HepG2 (cell line): ENCODE measurements around the gene FBXO41. TPM values are rescaled to one million over a fixed set of nuclear protein-coding genes. Genes with fewer than 3 reads are reported as not detected.

Source experiments
- ARID2 ChIP-seq: sonication (generic); formaldehyde crosslinking; IDR thresholded peaks from 2 replicates; pipeline ENCODE4 v1.8.1; 2022; ENCODE audit warnings: mild to moderate bottlenecking, missing genetic modification reagents, borderline replicate concordance
- CHD2 ChIP-seq: IDR thresholded peaks from 2 replicates; pipeline ENCODE4 v1.6.1; 2011; ENCODE audit warnings: low read depth, low read length, improper control_type of control experiment
- EED ChIP-seq: sonication (generic); formaldehyde crosslinking; IDR thresholded peaks from 2 replicates; pipeline ENCODE4 v1.5.0; 2020; ENCODE audit warnings: mild to moderate bottlenecking, missing genetic modification reagents
- ESRRA ChIP-seq: sonication (generic); formaldehyde crosslinking; IDR thresholded peaks from 2 replicates; pipeline ENCODE4 v1.5.1; 2020; ENCODE audit warnings: mild to moderate bottlenecking, low read depth, missing genetic modification reagents
- HCFC1 ChIP-seq: fragments of 150-350 bp; IDR thresholded peaks from 2 replicates; pipeline ENCODE4 v1.6.1; 2014; ENCODE audit warnings: low read depth, low read length
- NFAT5 ChIP-seq: sonication (generic); formaldehyde crosslinking; IDR thresholded peaks from 2 replicates; pipeline ENCODE4 v1.4.0; 2020; ENCODE audit warnings: missing genetic modification reagents
- NFKBIZ ChIP-seq: IDR thresholded peaks from 2 replicates; pipeline ENCODE4 v1.6.1; 2018; ENCODE audit warnings: missing genetic modification reagents, missing compliant biosample characterization
- NR2C2 ChIP-seq: sonication (generic); formaldehyde crosslinking; IDR thresholded peaks from 2 replicates; pipeline ENCODE4 v1.4.0; 2020; ENCODE audit warnings: missing genetic modification reagents, mild to moderate bottlenecking, moderate library complexity, borderline replicate concordance
- PCBP2 ChIP-seq: fragments of 200-400 bp; formaldehyde crosslinking; optimal IDR thresholded peaks from 2 replicates; pipeline ENCODE3; 2018; ENCODE audit warnings: low read length, low read depth; ENCODE audit not compliant: poor library complexity, severe bottlenecking
- SP4 ChIP-seq: sonication (generic); formaldehyde crosslinking; IDR thresholded peaks from 2 replicates; pipeline ENCODE4 v1.8.1; 2023; ENCODE audit warnings: mild to moderate bottlenecking, missing genetic modification reagents
- TGIF2 ChIP-seq: IDR thresholded peaks from 2 replicates; pipeline ENCODE4 v1.6.1; 2016; ENCODE audit warnings: control low read depth, missing compliant biosample characterization
- ZBTB26 ChIP-seq: IDR thresholded peaks from 2 replicates; pipeline ENCODE4 v1.6.1; 2016; ENCODE audit warnings: missing compliant biosample characterization, missing genetic modification reagents, borderline replicate concordance
- ZNF333 ChIP-seq: sonication (generic); formaldehyde crosslinking; IDR thresholded peaks from 2 replicates; pipeline ENCODE4 v1.4.0; 2020; ENCODE audit warnings: mild to moderate bottlenecking, missing genetic modification reagents, borderline replicate concordance
- ZNF513 ChIP-seq: sonication (generic); formaldehyde crosslinking; conservative IDR thresholded peaks from 2 replicates; pipeline ENCODE4 v1.5.0; 2020; ENCODE audit warnings: missing genetic modification reagents
- ZNF747 ChIP-seq: sonication (generic); formaldehyde crosslinking; IDR thresholded peaks from 2 replicates; pipeline ENCODE4 v1.8.1; 2023; ENCODE audit warnings: missing genetic modification reagents, mild to moderate bottlenecking, borderline replicate concordance
- polyA plus RNA-seq, 8 experiments: library from polyadenylated mRNA; depleted of rRNA in 3 of 8; stranded (reverse) in 7 of 8; unstranded in 1 of 8; fragments of >200 nt; fragmentation: Illumina TruSeq in 4 of 8; extraction: Trizol in 4 of 8; gene quantifications; 2 replicates each; pipeline versions ENCODE4 v1.2.1 to v1.2.3, GENCODE V29; 2011 to 2016; ENCODE audit warnings: low read depth in 4 of 8, missing spikeins in 1 of 8, mixed read lengths in 1 of 8; ENCODE audit not compliant: insufficient read depth in 1 of 8
- total RNA-seq, 5 experiments: library from RNA; depleted of rRNA; stranded (reverse); fragments of >200 nt; fragmentation: Illumina TruSeq; extraction: Trizol; gene quantifications; 2 replicates each; pipeline ENCODE4 v1.2.3, GENCODE V29; 2016; ENCODE audit warnings: low read depth in 1 of 5
- TF ChIP-seq, protein P1 (sequence below): sonication (generic); formaldehyde crosslinking; IDR thresholded peaks from 2 replicates; pipeline ENCODE4 v1.5.0; 2020; ENCODE audit warnings: mild to moderate bottlenecking, missing genetic modification reagents
- TF ChIP-seq, protein P2 (sequence below): sonication (generic); formaldehyde crosslinking; IDR thresholded peaks from 2 replicates; pipeline ENCODE4 v1.9.0; 2021; ENCODE audit warnings: missing genetic modification reagents, borderline replicate concordance

Gene FBXO41
- total and polyA plus RNA-seq, 2 of the 13 experiments (the other 11 are each of a cell fraction or from before 2014, with no cell fraction given): 4.2 to 10.3 TPM

DNA sequence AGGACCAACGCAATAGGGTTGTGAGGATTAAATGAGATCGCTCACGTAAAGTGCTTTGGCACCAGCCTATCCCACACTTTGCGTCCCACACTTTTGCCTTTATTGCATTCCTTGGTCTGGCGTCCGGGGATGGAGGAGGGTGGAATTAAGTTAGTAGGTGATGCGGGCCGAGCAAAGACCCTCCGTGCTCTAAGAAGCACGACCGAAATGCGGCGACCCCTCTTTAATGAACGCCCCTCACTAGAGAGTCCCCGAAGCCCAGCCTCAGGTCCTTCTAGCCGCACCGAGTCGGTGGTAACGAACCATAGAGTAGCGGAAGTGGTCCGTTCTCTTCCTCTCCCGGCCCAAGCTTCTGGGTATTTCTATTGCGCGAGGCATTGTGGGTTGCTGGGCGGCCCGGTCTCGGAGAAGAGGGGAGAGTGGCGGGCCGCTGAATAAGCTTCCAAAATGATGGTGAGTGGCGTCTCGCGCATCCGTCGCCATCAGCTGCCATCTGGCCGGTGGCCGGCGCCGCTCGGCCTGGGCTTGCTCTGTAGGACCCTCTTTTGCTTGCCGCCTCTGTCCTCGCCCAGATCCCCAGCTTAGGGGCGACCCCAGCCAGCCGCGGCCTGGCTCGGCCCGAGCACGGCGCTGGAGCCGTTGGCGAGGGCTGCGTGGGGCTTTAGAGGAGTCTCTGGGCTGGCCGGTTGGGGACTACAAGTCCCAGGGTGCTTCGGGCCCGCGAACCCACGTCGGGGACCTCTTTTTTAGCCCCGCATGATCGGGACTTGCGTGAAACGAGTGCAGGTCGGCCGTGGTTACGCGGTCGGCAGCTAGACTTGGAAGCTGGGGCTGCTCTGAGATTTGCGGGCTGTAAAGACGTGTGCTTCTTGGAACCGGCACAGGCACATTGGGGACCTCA is 50.1 kb downstream of the FBXO41 start, which contains the start of gene CCT7 (continued):
- TF ChIP-seq SP4: no peak; the same call in 1 of the 2 replicates
- peak; percentile 30 for TF ChIP-seq PCBP2
- TF ChIP-seq TGIF2 (CRISPR knock-in tag): peak; percentile 89
- peak; percentile 78; the same call in 1 of the 2 replicates for TF ChIP-seq ESRRA
- TF ChIP-seq, protein P1, sequence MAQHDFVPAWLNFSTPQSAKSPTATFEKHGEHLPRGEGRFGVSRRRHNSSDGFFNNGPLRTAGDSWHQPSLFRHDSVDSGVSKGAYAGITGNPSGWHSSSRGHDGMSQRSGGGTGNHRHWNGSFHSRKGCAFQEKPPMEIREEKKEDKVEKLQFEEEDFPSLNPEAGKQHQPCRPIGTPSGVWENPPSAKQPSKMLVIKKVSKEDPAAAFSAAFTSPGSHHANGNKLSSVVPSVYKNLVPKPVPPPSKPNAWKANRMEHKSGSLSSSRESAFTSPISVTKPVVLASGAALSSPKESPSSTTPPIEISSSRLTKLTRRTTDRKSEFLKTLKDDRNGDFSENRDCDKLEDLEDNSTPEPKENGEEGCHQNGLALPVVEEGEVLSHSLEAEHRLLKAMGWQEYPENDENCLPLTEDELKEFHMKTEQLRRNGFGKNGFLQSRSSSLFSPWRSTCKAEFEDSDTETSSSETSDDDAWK (CRISPR knock-in tag): no peak
- peak; percentile 92 for TF ChIP-seq ZNF333 (CRISPR knock-in tag)
- TF ChIP-seq CHD2: peak; percentile 42; the same call in 1 of the 2 replicates
- no peak for TF ChIP-seq NFKBIZ (CRISPR knock-in tag)
- 0 out of 2 replicates have a peak, but pooled peaks have one; percentile 27 for TF ChIP-seq EED
- no peak; the same call in 1 of the 2 replicates for TF ChIP-seq ZNF747
- TF ChIP-seq ZNF513: no peak
- TF ChIP-seq, protein P2, sequence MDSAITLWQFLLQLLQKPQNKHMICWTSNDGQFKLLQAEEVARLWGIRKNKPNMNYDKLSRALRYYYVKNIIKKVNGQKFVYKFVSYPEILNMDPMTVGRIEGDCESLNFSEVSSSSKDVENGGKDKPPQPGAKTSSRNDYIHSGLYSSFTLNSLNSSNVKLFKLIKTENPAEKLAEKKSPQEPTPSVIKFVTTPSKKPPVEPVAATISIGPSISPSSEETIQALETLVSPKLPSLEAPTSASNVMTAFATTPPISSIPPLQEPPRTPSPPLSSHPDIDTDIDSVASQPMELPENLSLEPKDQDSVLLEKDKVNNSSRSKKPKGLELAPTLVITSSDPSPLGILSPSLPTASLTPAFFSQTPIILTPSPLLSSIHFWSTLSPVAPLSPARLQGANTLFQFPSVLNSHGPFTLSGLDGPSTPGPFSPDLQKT (CRISPR knock-in tag): no peak
- peak; percentile 84; the same call in 1 of the 2 replicates for TF ChIP-seq ARID2 (CRISPR knock-in tag)
- TF ChIP-seq NR2C2: peak; percentile 92
- TF ChIP-seq ZBTB26 (CRISPR knock-in tag): peak; percentile 80; the same call in 1 of the 2 replicates
- TF ChIP-seq HCFC1: peak; percentile 75
- peak; percentile 97 for TF ChIP-seq NFAT5
